HK-2 (cell line): Measurements from ENCODE around the gene KIT.
A peak's percentile ranks its signal among the peaks of the same experiment; 100 is the strongest.

Experiments used
- DNase-seq: peaks from one replicate; pipeline ENCODE4 v3.0.0-alpha.2; 2018; ENCODE audit not compliant: unreplicated experiment

Gene KIT

GRCh38 chr4:54660591-54660990, 2.8 kb downstream of the KIT start:
- no peak for DNase-seq

- DNase-seq = no peak
Measured at GRCh38 chr4:54661169-54661568, 3.4 kb downstream of the KIT start.

GRCh38 chr4:54661686-54662085, 3.9 kb downstream of the KIT start:
- no peak for DNase-seq

GRCh38 chr4:54662123-54662522, 4.4 kb downstream of the KIT start:
- DNase-seq = no peak

GRCh38 chr4:54662901-54663585, 5.3 kb downstream of the KIT start:
- DNase-seq = no peak

- no peak for DNase-seq
Measured at GRCh38 chr4:54664400-54664799, 6.6 kb downstream of the KIT start.

- DNase-seq = no peak
Measured at GRCh38 chr4:54668014-54668611, 10.4 kb downstream of the KIT start.

- no peak for DNase-seq
Measured at GRCh38 chr4:54669831-54670230, 12.1 kb downstream of the KIT start.

GRCh38 chr4:54675721-54676461, 18.1 kb downstream of the KIT start:
- DNase-seq = no peak

- DNase-seq = no peak
Measured at GRCh38 chr4:54676658-54677057, 18.9 kb downstream of the KIT start.

- no peak for DNase-seq
Measured at GRCh38 chr4:54677416-54677815, 19.7 kb downstream of the KIT start.

GRCh38 chr4:54677853-54678650, 20.3 kb downstream of the KIT start:
- no peak for DNase-seq

GRCh38 chr4:54678826-54679225, 21.1 kb downstream of the KIT start:
- no peak for DNase-seq

- no peak for DNase-seq
Measured at GRCh38 chr4:54679813-54680212, 22.1 kb downstream of the KIT start.

- DNase-seq = peak; percentile 3
Measured at GRCh38 chr4:54683616-54684346, 26.0 kb downstream of the KIT start.

GRCh38 chr4:54685810-54686209, 28.1 kb downstream of the KIT start:
- DNase-seq = no peak

GRCh38 chr4:54687887-54688841, 30.4 kb downstream of the KIT start:
- DNase-seq = no peak

GRCh38 chr4:54695337-54695736, 37.6 kb downstream of the KIT start:
- DNase-seq = no peak

GRCh38 chr4:54695788-54696187, 38.0 kb downstream of the KIT start:
- no peak for DNase-seq

- no peak for DNase-seq
Measured at GRCh38 chr4:54696649-54697048, 38.9 kb downstream of the KIT start.
